Fibroblast of skin of right biceps (primary cell): ENCODE data around the gene DDTL.
A peak's percentile ranks its signal among the peaks of the same experiment; 100 is the strongest.
"Not testable (repeated sequence)": the region's sequence is repeated elsewhere in the genome, so short reads cannot be mapped to it uniquely, and the experiment has no call there.

Experiments
- DNase-seq: peaks from one replicate; pipeline ENCODE4 v3.0.0-alpha.2; 2013

The DDTL gene

DNA sequence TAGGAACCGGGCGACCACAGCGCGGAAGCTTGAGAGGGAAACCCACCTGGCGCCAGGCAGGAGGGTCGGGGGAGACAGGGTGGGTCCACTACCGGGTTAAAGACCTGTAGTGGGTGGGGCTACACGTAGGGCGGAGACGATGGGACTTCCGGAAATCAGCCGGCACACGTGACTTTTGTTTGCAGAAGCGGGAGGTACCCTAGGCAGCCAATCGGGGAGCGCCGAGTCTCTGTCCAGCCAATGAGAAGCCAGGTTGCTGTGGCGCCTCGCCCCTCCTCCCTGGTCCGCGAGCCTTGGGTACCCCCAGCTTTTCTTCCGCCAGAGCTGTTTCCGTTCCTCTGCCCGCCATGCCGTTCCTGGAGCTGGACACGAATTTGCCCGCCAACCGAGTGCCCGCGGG lies at the start of gene DDTL:
TSS of gene DDTL (plus strand) at position 321 of the 400 bp plus-strand sequence. CDS start at position 348, 27 bp downstream.
- not testable (repeated sequence) for DNase-seq

DNA sequence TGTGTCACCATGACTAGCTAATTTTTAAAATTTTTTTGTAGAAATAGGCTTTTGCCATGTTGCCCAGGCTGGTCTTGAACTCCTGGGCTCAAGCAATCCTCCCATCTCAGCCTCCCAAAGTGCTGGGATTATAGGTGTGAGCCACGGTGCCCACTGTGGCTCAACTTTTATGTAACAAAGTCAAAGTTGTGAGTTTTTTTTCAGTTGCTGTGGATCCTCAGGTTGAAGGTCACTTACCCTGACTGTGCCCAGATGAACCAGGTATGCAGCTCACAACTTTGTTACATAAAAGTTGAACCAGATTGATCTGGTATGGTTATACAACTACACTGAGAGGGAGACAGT lies 46.4 kb upstream of the DDTL start:
- not testable (repeated sequence) for DNase-seq

DNA sequence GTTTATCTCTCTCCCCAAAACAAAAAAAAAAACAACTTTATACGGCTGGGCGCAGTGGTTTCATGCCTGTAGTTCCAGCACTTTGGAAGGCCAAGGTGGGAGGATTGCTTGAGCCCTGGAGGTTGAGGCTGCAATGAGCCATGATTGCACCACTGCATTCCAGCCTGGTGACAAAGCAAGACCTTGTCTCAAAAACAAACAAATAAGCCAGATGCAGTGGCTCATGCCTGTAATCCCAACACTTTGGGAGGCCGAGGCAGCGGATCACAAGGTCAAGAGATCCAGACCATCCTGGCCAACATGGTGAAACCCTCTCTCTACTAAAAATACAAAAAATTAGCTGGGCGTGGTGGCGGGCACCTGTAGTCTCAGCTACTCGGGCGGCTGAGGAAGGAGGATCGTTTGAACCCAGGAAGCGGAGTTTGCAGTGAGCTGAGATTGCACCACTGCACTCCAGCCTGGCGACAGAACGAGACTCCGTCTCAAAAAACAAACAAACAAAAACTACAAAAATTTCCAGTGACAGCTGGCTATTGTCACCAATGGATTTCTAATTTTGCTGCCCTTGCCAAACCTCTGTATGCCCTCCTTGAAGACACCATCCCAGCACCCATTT lies 45.0 kb upstream of the DDTL start:
- peak; percentile 11 for DNase-seq

DNA sequence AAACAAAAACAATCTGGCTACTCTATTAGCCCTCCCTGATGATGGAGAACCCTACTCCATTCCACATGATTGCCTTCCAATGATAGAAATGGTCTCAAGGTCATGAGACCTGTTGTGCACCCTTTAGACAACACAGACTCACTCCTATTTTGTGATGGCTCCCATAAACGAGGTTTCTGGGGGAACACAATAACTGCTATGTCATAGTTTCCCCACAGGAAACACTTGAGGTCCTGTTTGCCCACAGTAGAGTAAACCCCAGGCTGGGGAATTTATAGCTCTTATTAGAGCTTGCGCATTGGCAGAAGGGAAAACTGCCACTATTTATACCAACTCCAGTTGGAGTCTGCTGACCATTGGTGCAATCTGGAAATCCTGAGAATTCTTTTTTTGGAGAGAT lies 43.8 kb upstream of the DDTL start:
- no peak for DNase-seq

DNA sequence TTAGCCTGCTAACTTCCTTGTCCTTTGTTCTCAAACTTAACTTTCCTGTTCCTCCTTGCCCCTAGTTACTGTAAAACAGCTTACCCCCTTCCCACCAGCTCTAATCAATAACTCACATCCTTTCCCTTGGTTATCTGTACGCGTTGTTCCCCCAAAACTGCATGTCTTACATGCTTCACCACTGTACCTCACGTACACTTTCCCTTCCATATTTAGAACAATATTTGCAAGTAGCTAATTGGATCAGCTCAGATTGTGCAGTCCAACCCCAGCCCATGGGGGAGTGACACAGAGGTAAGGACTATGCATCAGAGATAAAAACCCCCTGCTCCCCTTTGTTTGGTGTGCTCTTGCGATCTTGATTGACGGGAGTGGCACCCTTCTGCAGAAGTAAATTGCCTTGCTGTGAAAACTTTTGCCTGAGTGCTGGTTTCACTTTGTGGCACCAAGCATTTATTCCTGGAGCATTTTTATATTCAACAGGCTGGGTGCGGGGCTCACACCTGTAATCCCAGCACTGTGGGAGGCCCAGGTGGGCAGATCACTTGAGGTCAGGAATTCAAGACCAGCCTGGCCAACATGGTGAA lies 41.6 kb upstream of the DDTL start:
- no peak for DNase-seq

DNA sequence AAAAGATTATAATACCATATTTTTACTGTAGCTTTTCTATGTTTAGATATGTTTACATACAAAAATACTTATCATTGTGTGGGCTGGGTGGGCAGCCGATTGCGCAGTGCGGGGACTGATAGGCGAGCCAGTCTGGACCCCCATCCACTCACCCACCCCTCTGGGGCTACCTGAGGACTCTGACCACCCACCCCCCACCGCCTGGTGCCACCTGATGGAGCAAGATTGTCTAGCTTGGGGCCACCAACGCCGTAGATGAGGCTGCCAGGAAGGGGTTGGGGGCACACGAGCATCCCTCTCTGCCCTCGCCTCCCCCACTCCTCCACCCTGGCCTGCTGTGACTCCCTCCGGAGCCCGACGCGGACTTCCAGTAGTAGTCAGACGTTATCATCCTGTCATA lies 40.1 kb upstream of the DDTL start:
- no peak for DNase-seq

DNA sequence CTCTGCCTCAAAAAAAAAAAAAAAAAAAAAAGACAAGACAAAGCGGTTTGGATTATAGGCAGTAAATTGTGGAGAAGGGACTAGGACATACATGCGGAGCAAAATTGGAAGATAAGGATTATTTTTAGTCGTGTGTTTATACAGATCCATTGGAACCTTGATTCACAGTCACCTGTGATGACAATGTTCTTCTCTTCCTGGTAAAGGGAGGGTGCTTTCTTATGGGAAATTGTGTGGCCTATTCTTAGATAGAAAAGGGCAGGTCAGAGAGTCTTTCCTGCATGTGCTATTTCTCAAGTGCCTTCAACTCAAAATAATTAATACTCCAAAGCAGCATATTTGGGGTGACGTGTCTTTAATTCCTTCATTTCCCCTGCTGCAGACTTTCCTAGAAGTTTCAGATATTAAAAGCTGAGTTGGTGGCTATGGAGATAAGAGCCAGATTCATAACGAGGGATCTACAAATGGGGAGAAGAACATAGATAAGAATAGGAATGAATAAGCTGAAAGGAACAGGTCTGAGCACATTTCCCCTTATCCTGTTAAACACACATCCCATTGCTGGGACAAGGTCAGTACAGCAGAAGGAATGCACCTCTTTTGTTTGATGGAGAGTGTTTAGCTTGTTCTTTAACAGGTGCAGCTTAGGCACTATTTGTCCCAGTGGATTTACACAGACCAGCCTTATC lies 28.2 kb upstream of the DDTL start:
- DNase-seq, result no peak

DNA sequence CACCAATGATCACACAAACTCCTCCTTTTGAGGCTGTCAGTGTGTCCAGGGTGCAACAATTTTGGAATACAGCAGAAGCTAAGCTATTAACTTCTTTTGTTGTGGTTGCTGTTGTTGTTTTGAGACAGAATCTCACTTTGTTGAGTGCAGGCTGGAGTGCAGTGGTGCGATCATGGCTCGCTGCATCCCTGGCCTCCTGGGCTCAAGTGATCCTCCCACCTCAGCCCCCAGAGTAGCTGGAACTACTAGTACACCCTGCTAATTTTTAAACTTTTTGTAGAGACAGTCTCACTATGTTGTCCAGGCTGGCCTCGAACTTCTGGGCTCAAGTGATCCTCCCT lies 27.7 kb upstream of the DDTL start:
- DNase-seq, result no peak

DNA sequence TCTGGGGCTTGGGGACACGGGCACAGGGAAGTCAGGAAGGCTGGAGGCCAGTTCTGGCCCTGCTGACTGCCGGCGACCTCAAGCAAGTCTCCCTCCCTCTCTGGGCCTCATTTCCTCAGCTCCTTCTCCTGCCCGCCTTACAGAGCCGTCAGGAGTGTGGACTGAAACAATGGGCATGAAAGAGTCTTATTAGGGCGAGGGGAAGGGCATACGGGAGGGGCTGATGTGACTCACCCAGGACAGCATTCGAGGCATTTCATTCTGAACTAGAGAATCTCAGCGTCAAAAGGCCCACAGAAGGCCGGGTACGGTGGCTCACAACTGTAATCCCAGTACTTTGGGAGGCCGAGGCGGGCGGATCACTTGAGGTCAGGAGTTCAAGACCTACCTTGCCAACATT lies 26.5 kb upstream of the DDTL start:
- not testable (repeated sequence) for DNase-seq

DNA sequence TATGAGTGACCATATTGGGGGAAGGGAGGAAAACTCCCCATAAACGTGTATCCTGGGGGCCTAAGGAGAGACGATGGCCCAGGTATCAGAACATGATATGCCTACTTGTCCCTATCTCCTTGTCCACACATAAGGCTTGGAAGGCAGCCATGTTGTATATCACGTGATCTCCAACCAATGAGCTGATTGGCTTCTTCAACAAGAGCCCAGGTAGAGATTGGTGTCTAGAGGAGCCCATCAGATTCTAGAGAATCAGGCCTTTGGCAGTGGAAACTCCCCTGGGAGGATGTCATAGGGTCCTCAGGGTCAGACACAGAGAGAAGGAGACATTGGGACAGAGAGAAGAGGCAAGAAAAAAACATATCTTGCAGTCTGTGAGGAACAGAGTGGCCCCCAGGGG lies 19.3 kb upstream of the DDTL start:
- not testable (repeated sequence) for DNase-seq

DNA sequence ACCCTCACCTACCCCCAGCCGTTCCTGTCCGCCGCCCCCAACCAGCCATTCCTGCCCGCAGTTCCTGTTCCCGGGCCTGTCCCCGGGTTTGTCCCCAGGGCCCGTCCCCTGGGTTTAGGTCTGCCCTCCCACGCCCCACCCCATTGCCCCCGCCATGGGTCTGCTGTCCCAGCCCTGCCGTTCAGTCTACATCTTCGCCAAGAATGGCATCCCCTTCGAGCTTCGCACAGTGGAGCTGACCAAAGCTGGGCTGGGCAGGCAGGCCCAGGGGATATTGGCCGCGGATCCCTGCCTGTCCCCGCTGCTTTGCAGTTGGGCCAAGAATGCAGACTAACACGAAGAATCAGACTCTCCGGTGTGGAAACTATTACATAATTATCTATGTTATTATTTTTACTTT lies 16.9 kb upstream of the DDTL start:
- DNase-seq, result not testable (repeated sequence)

DNA sequence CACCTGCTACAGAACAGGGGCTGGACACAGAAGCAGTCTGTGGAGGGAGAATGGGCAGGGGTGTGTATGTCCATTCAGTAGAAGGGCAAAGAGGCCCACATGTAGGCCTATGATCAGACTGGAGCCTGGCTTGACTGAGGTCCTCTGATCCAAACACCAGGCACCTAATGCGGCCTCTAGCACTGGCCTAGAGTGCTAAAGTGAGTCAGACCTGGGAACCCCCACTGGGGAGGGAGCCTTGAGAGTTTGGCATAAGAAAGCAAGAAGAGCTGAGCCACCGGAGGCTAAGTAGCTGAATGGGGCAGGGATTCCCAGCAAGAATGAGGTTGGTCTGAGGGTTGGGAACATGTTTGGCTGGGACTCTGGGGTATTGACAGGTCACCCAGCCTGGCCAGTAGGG lies 15.3 kb upstream of the DDTL start:
- DNase-seq, result not testable (repeated sequence)

DNA sequence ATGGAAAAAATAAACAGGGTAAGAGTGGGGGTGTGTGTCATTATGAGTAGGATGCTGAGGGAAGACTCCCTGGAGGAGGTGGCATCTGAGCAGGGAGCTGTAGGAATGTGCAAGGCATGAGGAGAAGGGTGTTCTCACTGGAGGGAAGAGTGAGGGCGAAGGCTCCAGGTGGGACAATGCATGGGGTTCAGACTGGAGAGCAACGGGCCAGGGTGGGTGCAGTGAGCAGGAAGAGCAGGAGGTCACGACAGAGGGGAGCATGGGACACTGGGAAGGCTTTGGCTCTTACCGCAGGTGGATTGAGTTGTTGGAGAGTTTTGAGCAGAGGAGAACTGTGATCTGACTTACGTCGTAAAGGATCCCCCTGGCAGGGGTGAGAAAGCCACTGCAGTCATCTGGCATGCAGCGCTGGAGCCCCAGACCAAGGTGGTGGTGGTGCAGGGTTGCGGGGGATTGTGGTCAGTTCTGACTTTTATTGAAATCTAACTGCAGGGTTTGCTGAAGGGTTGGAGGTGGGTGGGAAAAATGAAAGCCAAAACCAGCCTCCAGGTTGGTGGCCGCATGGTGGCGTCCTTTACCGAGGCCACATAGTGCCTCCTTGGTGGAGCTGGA lies 13.8 kb upstream of the DDTL start:
- not testable (repeated sequence) for DNase-seq

DNA sequence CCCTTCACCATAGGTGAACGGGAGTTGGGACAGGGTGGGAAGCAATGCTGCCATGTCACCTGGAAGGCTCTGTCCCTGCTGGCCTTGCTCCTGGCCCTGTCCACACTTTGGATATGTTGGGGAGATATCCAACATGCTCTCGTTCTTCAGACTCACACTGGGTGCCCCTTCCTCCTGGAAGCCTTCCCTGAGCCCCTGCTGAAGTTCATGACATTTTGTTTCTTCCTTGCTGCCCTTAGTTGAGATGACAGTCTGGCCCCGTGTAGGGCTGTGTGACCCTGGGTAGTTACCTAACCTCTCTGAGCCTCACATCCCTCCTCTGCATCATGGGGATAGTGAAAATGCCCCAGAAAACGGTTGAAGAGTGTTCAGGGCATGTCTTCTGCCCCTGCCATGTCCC lies 13.2 kb upstream of the DDTL start:
- not testable (repeated sequence) for DNase-seq

DNA sequence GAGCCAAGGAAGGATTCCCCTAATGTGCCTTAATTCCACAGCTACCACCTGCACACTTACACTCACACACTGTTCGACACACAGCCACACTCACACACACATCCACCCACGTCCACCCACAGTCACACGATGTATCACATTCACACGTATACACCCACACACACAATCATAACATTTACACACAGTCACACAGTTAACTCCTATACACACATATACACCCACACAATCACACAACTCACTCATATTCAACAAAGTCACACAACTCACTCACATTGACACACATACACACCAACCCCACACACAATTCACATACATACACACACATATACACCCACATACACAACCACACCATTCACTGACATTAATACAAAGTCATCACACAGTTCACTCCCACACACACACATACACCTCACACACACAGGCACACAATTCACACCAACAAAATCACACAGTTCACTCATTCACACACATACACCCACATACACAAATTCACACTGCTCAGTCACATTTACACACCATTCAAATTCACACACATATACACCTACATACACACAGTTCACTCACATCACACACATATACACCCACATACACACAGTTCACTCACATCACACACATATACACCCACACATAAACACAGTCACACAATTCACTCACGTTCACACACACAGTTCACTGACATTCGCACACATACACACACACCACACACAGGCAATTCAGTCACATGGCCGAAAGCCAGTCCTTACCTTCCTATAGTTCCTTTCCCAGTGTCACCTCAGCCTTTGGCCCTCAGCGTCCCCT lies 12.3 kb upstream of the DDTL start:
- not testable (repeated sequence) for DNase-seq

DNA sequence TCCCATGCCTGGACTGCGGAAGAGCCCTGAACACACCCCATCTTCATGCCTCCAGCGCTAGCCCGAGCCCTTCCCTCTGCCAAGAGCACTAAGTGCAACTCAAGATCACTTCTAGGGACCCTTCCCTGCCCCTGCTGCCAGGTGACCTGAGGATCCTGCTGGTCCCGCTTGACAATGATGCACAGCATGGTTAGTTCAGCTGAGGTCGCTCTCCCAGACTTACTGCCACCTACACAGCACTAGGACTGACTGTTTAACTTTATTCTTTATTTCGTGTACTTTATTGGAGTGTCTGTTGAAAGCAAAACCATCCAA lies 11.7 kb upstream of the DDTL start:
- not testable (repeated sequence) for DNase-seq

DNA sequence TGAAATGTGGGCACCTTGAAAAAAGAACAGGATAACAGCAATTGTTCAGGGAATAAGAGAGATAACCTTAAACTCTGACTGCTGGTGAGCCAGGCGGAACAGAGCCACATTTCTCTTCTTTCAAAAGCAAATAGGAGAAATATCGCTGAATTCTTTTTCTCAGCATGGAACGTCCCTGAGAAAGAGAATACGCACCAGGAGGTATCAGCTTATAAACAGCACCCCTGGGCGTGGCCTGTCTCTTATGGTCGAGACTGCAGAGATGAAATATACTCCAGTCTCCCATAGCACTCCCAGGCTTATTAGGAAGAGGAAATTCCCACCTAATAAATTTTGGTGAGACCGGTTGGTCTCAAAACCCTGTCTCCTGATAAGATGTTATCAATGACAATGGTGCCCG lies 10.8 kb upstream of the DDTL start:
- DNase-seq, result not testable (repeated sequence)

DNA sequence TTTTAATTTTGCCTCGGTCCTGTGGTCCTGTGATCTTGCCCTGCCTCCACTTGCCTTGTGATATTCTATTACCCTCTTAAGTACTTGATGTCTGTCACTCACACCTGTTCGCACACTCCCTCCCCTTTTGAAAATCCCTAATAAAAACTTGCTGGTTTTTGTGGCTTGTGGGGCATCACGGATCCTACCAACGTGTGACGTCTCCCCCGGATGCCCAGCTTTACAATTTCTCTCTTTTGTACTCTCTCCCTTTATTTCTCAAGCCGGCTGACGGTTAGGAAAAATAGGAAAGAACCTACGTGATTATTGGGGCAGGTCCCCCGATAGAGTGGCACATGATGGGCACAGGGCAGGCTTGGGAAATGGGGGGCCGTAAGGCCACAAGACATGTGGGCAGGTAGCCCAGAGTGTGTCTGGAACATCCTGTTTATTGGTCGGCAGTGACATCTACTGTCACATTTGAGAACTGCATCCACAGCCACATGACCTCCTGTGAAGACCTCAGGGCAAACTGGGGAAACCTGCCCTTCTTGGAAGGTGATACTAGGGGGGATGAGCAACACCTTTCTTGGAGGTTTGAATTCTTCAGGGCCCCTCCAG lies 10.3 kb upstream of the DDTL start:
- DNase-seq, result peak; percentile 62

DNA sequence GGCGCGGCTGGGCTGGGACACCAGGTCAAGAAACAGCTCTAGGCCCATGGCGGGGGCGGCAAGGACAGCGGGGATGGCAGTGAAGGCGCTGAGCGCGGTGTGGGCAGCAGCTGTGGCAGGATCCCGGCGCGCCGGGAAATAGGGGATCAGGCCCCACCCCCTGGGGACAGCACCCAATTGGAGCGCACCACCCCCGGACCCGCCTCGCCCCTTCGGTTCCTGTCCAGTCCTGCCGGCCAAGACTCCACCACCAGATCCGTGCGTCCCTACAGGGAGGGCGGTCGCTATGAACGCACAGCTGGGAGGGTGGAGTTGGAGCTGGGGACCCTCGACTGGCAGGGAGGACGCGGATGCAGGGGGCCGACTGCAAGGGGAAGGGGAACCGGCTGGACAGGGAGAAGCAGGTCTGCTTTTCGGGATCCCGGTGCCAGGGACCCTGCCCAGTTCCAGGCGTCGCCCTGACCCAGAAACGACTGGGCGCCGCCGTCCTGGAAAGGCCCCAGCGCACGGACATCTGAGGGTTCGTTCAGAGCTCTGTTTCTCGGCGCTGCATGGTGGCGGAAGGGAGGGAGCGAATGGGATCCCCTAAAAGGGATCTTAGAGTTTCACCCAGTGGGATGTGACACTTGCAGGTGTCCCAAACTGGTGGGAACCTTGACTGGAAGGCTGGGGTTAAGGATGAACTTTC lies 5.5 kb upstream of the DDTL start, which contains the start of gene GSTT2B:
TSS of gene GSTT2B (minus strand) at position 112 of the 688 bp plus-strand sequence. CDS start at position 48, 64 bp downstream.
- DNase-seq, result not testable (repeated sequence)

DNA sequence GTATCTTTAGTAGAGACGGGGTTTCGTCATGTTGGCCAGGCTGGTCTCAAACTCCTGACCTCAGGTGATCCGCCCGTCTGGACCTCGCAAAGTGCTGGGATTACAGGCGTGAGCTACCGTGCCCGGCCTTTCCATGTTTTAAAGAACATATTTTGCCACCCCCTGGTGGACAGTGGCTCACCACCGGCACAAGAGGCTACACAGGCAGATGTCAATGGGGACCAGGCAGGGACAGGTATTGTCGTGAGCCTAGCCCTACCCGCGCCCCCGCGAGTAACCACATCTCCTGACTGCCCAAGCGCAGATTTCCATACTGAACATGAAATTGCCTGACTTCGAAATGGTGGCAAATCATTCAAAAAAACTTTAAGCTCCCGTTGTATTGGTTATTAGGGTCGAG lies 594 bp upstream of the DDTL start:
- DNase-seq, result not testable (repeated sequence)

DNA sequence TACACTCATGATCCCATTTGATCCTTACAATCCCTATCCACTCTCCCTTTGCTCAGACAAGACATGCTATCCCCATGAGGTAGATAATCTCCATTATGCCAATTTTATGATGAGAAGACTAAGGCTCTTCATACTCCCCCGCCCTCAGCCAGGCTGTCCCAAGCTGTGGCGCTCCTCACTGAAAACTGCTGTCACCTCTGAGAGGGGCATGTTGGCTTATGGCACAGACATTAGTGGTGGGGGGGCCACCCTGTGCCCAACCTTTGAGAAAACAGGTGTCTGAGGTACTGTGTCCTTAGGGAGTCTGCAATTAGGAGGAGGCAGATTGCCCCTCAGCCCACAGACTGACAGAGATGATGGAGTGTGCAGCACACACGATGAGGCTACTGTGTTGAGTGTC lies 2.4 kb downstream of the DDTL start:
- no peak for DNase-seq

DNA sequence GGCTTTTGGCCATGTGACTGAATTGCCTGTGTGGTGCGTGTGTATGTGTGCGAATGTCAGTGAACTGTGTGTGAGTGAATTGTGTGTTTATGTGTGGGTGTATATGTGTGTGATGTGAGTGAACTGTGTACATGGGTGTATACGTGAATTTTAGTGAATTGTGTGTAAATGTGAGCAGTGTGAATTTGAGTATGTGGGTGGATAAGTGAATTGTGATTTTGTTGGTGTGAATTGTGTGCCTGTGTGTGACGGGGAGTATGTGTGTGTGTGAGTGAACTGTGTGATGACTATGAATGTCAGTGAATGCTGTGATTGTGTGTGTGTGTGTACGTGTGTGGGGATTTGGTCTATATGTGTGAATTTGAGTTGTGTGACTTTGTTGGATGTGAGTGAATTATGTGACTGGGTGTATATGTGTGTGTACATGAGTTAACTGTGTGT lies 3.5 kb downstream of the DDTL start:
- DNase-seq, result no peak
